Neural crest cell (in vitro differentiated cells): Measurements from ENCODE around the gene RET. TPM values are rescaled to one million over a fixed set of nuclear protein-coding genes. Genes with fewer than 3 reads are reported as not detected.

Source experiments
- DNase-seq: peaks from one replicate; pipeline ENCODE4 v3.0.0; 2021; ENCODE audit warnings: low read depth, mixed read lengths, low spot score
- H3K27ac Mint-ChIP-seq: one replicate; pipeline ENCODE4 v1.8.0; 2021; ENCODE audit warnings: mild to moderate bottlenecking, mixed read lengths; ENCODE audit not compliant: unreplicated experiment
- H3K27me3 Mint-ChIP-seq: 2 replicates; pipeline ENCODE4 v1.8.0; 2021; ENCODE audit warnings: low read depth, mild to moderate bottlenecking, mixed read lengths
- H3K36me3 Mint-ChIP-seq: 2 replicates; pipeline ENCODE4 v1.8.0; 2021; ENCODE audit warnings: low read depth, mild to moderate bottlenecking, mixed read lengths
- H3K4me1 Mint-ChIP-seq: 2 replicates; pipeline ENCODE4 v1.8.0; 2021; ENCODE audit warnings: mixed read lengths
- H3K4me3 Mint-ChIP-seq: one replicate; pipeline ENCODE4 v1.8.0; 2021; ENCODE audit warnings: mild to moderate bottlenecking, mixed read lengths
- H3K9me3 Mint-ChIP-seq: 2 replicates; pipeline ENCODE4 v1.8.0; 2021; ENCODE audit warnings: mixed read lengths
- CTCF ChIP-seq: fragments of 200-600 bp; sonication (generic); conservative IDR thresholded peaks from 2 replicates; pipeline ENCODE4 v1.5.0; 2021; ENCODE audit warnings: antibody characterized with exemption, mild to moderate bottlenecking
- total RNA-seq: library from RNA; stranded (reverse); gene quantifications from 2 replicates; pipeline ENCODE4 v1.2.1, GENCODE V29; 2021

Gene RET
- total RNA-seq, 1 donor from 2014 or later, result 1.6 TPM

GRCh38 chr10:43075612-43076003 lies 1.3 kb upstream of the RET start:
- no peaks in the 10 kb centered on the region for H3K9me3 Mint-ChIP-seq
- H3K36me3 Mint-ChIP-seq, result no peaks in the 10 kb centered on the region
- peaks cover 3% of the 10 kb centered on the region for H3K4me1 Mint-ChIP-seq
- no peak overlapping the region for H3K4me3 Mint-ChIP-seq
- TF ChIP-seq CTCF, result peak; percentile 42
- DNase-seq, result no peak
- no peak overlapping the region for H3K27ac Mint-ChIP-seq
- H3K27me3 Mint-ChIP-seq, result peaks cover 68% of the 10 kb centered on the region

GRCh38 chr10:43076311-43076875 lies 476 bp upstream of the RET start:
- no peak for TF ChIP-seq CTCF
- peaks cover 3% of the 10 kb centered on the region for H3K4me1 Mint-ChIP-seq
- H3K27me3 Mint-ChIP-seq, result peaks cover 74% of the 10 kb centered on the region
- no peak overlapping the region for H3K27ac Mint-ChIP-seq
- H3K36me3 Mint-ChIP-seq, result no peaks in the 10 kb centered on the region
- H3K9me3 Mint-ChIP-seq, result no peaks in the 10 kb centered on the region
- no peak for DNase-seq
- H3K4me3 Mint-ChIP-seq, result peak overlapping the region; percentile 18

- TF ChIP-seq CTCF, result no peak
- Mint-ChIP-seq H3K36me3 (no peaks in the 10 kb centered on the region), H3K9me3 (no peaks in the 10 kb centered on the region), H3K27ac (no peak overlapping the region), H3K4me3 (peak overlapping the region; percentile 66), H3K27me3 (peaks cover 73% of the 10 kb centered on the region), H3K4me1 (peaks cover 3% of the 10 kb centered on the region)
- DNase-seq, result no peak
These were observed 727 bp downstream of the RET start for GRCh38 chr10:43077421-43078171.

- Mint-ChIP-seq H3K4me3 (peak overlapping the region; percentile 70), H3K4me1 (peaks cover 3% of the 10 kb centered on the region), H3K27me3 (peaks cover 71% of the 10 kb centered on the region), H3K9me3 (no peaks in the 10 kb centered on the region), H3K27ac (no peak overlapping the region), H3K36me3 (no peaks in the 10 kb centered on the region)
- DNase-seq, result no peak
- no peak for TF ChIP-seq CTCF
These were observed 1.5 kb downstream of the RET start for GRCh38 chr10:43078175-43078985.

GRCh38 chr10:43078986-43079273 lies 2.1 kb downstream of the RET start:
- Mint-ChIP-seq H3K4me1 (peaks cover 3% of the 10 kb centered on the region), H3K36me3 (no peaks in the 10 kb centered on the region), H3K4me3 (peak overlapping the region; percentile 68), H3K27me3 (peaks cover 69% of the 10 kb centered on the region), H3K27ac (no peak overlapping the region), H3K9me3 (no peaks in the 10 kb centered on the region)
- DNase-seq, result peak; percentile 50
- TF ChIP-seq CTCF, result peak; percentile 60
